HG03159 (cell line): Measurements from ENCODE around the gene HOXD4.

Source experiments
- ATAC-seq: cut with Tn5 transposase; IDR thresholded peaks from one replicate; pipeline ENCODE4 v1.9.1; 2021; ENCODE audit warnings: mild to moderate bottlenecking, moderate library complexity; ENCODE audit not compliant: unreplicated experiment

HOXD4 gene

DNA sequence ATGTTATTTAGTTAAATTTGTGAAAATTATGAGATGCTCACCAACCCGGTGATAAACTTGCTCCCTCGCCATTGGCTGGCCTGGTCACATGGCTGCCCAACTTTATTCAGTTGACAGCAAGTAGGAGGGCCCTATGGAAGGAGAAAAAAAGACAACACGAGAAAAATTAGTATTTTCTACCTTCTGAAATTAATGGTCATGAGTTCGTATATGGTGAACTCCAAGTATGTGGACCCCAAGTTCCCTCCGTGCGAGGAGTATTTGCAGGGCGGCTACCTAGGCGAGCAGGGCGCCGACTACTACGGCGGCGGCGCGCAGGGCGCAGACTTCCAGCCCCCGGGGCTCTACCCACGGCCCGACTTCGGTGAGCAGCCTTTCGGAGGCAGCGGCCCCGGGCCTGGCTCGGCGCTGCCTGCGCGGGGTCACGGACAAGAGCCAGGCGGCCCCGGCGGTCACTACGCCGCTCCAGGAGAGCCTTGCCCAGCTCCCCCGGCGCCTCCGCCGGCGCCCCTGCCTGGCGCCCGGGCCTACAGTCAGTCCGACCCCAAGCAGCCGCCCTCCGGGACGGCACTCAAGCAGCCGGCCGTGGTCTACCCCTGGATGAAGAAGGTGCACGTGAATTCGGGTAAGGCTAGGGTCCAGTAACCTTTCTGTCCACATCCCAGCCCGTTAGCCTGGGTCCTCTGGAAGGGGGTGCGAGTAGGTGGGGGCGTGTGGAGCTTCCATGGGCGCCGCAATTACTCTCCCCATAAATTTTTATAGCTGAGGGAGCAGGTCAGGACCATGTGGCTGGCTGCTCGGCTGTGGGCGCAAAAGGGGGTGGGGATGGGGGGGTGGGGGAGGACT lies at the start of gene HOXD4:
Gene HOXD4, plus strand, starts transcription at position 109 of the 846 bp plus-strand sequence. Its CDS starts 84 bp downstream, at position 193.
- ATAC-seq: no peak

GRCh38 chr2:176101842-176102241 lies 49.5 kb upstream of the HOXD4 start:
- ATAC-seq: no peak

- no peak for ATAC-seq
Observed at GRCh38 chr2:176102309-176102866, 49.0 kb upstream of the HOXD4 start.

- no peak for ATAC-seq
Observed at GRCh38 chr2:176103194-176103593, 48.2 kb upstream of the HOXD4 start.

DNA sequence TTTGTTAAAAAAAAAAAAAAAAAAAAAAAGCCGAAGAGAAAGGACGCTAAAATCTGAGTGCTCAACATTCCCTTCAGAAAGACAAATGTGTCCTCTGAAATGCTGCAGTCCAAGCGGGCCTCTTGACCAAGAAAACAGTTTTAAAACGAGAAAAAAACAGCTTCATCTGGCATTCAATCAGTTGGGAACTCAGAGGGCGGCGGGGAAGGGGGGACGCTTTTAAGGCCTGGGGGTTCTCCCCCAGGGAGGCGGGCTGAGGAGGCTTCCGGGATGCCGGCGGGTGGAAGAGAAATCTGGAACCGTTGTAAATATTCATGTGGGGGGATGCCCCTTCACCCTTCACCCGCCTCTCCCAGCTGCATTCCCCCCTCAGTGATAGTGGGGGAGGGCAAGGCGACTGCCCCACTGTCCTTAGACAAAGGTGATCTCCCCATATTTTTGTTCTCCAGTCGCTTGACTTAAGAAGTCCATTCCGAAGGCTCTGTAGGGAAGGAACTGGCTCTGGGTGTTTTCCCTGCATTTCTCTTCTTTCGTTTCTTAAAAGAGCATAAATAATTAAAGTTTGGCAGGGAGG lies 47.5 kb upstream of the HOXD4 start:
- ATAC-seq: no peak

DNA sequence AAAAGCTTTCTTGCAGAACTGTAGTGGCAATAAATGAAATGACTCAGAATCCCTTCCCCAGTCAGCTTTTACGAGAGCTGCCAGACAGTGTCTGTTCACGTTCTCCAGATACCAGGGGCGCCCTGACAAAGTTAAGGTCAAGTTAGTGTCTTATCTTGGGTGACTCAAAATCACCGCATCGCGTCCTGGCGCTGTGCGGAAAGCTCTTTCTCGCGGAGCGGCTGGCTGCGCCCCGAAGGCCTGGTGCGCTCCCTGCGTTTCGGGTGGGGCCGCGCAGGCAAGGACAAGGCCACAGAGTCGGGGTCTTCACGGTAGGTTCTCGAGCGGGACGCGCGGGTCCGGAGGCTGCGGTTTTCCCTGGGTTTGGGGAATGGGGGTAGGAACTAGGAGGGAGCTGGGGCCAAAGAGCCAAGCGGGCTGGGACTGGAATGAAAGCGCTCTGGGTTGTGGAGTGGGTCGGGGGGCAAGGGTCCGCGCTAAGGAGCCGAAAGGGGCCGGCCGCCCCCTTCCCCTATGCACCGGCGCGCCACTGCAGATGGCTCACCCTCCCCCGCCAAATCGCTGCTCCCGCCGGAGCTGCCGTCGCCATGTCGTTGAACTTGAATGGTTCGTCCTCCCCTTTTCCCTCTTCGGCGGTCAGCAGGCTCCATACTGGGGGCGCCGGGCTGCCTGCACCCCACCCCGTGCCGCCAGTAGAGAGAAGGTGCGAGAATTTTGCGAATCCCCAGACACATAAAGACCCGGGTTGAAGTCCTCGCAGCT lies 46.9 kb upstream of the HOXD4 start:
- ATAC-seq: no peak

DNA sequence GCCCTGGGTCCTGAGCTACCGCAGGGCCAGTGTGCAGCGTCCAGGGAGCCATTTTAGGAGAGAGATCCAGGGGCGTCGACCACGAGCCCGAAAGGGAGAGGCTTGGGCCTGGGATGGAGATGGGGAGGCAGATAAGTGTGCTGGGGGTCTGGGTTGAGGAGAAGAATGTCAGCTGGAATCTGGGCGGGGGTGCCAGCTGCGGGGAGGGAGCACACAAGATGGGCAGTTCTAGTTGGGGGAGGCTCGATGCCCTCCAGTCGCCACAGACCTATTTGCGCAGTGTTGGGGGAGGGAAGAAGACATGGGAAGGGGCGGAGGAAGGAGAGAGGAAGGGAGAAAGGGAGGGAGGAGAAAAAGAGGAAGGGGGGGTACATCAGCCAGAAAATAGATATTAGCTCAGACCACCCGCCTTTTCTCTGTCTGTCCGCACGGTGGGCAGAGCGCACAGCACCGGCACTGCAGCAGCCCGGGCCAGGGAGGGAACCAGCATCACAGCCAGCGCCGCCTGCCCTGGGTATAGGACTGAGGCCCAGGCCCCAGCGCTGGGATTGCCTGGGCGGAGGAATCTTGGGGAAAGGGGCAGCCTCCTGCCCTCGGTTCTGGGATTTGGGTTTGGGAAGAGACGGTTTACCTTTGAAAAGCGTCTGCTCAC lies 46.1 kb upstream of the HOXD4 start:
- no peak for ATAC-seq

GRCh38 chr2:176105730-176106580 lies 45.4 kb upstream of the HOXD4 start:
- ATAC-seq: no peak

DNA sequence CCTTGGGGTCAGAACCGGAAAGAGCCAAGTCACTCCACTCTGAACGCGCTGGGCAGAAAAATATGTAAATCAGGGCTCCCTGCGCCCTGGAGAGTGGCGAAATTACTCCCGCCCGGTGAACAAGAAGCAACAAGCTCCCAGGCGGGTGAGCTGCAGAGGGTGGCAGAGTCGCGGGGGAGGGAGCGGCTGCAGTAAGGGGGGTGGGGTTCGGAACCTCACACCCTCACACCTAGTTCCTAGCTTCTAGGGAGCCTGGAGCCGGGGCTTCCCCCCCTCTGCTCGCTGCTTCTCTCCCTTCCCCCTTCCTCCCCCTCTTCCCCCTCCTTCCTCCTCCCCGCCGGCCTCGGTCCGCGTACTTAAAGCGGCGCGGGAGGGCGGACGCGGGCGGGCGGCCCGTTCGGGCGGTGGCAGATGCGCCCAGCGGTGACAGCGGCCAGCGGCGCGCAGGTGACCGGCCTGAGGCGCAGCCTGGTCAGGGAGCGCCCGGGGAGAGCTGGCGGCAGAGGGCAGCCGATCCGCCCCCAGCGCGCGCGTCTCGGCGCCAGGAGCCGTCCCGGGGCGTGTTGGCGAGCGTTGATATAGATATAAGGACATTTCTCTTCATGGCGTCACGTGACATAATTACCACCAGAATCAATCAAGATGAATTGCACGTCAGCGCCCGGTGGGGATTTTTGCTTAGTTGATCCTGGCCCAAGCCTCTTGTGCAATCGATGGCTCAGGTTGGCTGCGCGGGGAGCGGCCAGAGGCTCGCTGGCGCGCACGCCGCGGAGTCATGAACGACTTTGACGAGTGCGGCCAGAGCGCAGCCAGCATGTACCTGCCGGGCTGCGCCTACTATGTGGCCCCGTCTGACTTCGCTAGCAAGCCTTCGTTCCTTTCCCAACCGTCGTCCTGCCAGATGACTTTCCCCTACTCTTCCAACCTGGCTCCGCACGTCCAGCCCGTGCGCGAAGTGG lies 44.5 kb upstream of the HOXD4 start, which contains the start of gene HOXD11:
Gene HOXD11, plus strand, starts transcription at position 700 of the 959 bp plus-strand sequence. Its CDS starts 76 bp downstream, at position 776.
- ATAC-seq: no peak

GRCh38 chr2:176107731-176108181 lies 43.6 kb upstream of the HOXD4 start:
- no peak for ATAC-seq

DNA sequence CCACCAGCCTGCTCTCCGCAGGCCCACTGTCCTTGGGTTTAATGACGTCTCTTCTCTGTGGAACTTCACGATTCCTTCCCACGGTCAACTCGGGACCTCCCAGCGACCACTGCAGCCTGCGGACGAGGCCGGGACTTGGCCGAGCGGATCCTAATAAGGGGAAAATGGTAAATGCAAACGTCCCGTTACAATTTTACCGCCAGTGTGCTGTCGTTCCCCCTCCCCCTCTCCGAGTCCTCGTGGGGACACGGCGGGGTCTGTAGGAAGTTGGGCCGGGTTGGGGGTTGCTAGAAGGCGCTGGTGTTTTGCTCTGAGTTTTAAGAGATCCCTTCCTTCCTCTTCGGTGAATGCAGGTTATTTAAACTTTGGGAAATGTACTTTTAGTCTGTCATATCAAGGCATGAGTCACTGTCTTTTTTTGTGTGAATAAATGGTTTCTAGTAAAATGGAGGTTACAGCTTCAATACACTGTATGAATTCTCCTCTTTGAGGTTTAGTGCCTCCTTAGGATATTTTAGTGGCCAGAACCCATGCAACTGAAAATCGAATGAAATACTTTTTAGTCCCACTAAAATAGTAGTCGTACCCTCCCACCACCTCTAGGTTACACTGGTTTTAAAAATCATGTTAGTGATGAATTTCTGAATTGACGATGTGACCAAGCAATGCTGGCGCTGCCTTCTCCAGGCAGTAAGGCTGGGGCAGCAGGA lies 42.0 kb upstream of the HOXD4 start:
- ATAC-seq: no peak

- no peak for ATAC-seq
Observed at GRCh38 chr2:176109946-176110345, 41.4 kb upstream of the HOXD4 start.

GRCh38 chr2:176110415-176111308 lies 40.7 kb upstream of the HOXD4 start:
- ATAC-seq: no peak

DNA sequence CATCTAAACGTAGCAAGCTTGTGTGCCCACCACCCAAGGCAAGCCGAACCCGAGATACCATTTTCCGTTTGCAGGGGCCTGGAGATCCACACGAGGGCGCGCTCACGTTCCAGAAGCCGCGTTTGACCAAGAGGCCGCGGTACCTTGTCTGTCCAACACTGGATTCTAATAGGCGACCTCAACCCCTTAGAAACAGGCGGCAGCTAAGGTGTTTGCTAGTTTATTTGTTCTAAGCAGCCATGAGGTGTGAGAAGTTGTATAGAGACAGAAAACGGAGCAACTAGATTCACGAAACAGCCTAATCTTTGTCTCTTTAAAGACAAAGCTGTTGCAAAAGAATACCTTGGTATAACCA lies 40.1 kb upstream of the HOXD4 start:
- no peak for ATAC-seq

GRCh38 chr2:176111846-176112374 lies 39.4 kb upstream of the HOXD4 start:
- ATAC-seq: no peak

- no peak for ATAC-seq
Observed at GRCh38 chr2:176112375-176113302, 38.7 kb upstream of the HOXD4 start.
